ENCODE data around the gene PVR.
"Not testable (repeated sequence)": the region's sequence is repeated elsewhere in the genome, so short reads cannot be mapped to it uniquely, and the experiment has no call there.

The PVR gene

GRCh38 chr19:44704982-44705381 lies 61.3 kb downstream of the PVR start:
- DNase-seq: no peak

GRCh38 chr19:44705502-44706010 lies 61.8 kb downstream of the PVR start:
- DNase-seq: no peak

GRCh38 chr19:44706506-44707236 lies 63.0 kb downstream of the PVR start:
- DNase-seq: no peak

GRCh38 chr19:44707794-44708193 lies 64.1 kb downstream of the PVR start:
- DNase-seq: no peak

- DNase-seq: no peak
These were observed 65.2 kb downstream of the PVR start for GRCh38 chr19:44708940-44709339.

GRCh38 chr19:44709434-44710266 lies 65.9 kb downstream of the PVR start:
- DNase-seq: not testable (repeated sequence)

- DNase-seq: no peak
These were observed 66.8 kb downstream of the PVR start for GRCh38 chr19:44710483-44710882.

- no peak for DNase-seq
These were observed 69.3 kb downstream of the PVR start for GRCh38 chr19:44712864-44713515.

Measured in NCI-H1436 (cell line).